ENCODE results near the gene CLCA4.
"Not testable (repeated sequence)": the region's sequence is repeated elsewhere in the genome, so short reads cannot be mapped to it uniquely, and the experiment has no call there.

CLCA4 gene

GRCh38 chr1:86596224-86596623, 49.3 kb downstream of the CLCA4 start:
- DNase-seq (ENCODE audit: insufficient read length, low spot score) (no peak), FAIRE-seq (no peak)
- no peak for TF ChIP-seq TAF1 (IDR thresholded peaks at IDR 0.05; ENCODE audit: low read depth, low read length)
- no peak for TF ChIP-seq POU2F2 (IDR thresholded peaks at IDR 0.05; ENCODE audit: low read depth, low read length)
- TF ChIP-seq POLR2AphosphoS5 (IDR thresholded peaks at IDR 0.05; ENCODE audit: low read depth, low read length): no peak
- no peak for TF ChIP-seq POLR2A (IDR thresholded peaks at IDR 0.05; ENCODE audit: low read depth, low read length)
- no peak for TF ChIP-seq SPI1 (IDR thresholded peaks at IDR 0.05; ENCODE audit: low read depth, low read length)
- TF ChIP-seq PAX5 (IDR thresholded peaks at IDR 0.05; ENCODE audit: insufficient read depth, low read length, severe bottlenecking): no peak

- FAIRE-seq: no peak
- no peak for DNase-seq (ENCODE audit: insufficient read length, low spot score)
- no peak for TF ChIP-seq SPI1 (IDR thresholded peaks at IDR 0.05; ENCODE audit: low read depth, low read length)
- no peak for TF ChIP-seq PAX5 (IDR thresholded peaks at IDR 0.05; ENCODE audit: insufficient read depth, low read length, severe bottlenecking)
- no peak for TF ChIP-seq POU2F2 (IDR thresholded peaks at IDR 0.05; ENCODE audit: low read depth, low read length)
- TF ChIP-seq TAF1 (IDR thresholded peaks at IDR 0.05; ENCODE audit: low read depth, low read length): no peak
- TF ChIP-seq POLR2AphosphoS5 (IDR thresholded peaks at IDR 0.05; ENCODE audit: low read depth, low read length): no peak
- TF ChIP-seq POLR2A (IDR thresholded peaks at IDR 0.05; ENCODE audit: low read depth, low read length): no peak
Observed at GRCh38 chr1:86596741-86597290, 49.9 kb downstream of the CLCA4 start.

GRCh38 chr1:86606080-86606479, 59.2 kb downstream of the CLCA4 start:
- not testable (repeated sequence) for DNase-seq (ENCODE audit: insufficient read length, low spot score); FAIRE-seq

- TF ChIP-seq PAX5 (IDR thresholded peaks at IDR 0.05; ENCODE audit: insufficient read depth, low read length, severe bottlenecking) (no peak), SPI1 (IDR thresholded peaks at IDR 0.05; ENCODE audit: low read depth, low read length) (no peak), POLR2A (IDR thresholded peaks at IDR 0.05; ENCODE audit: low read depth, low read length) (no peak), POU2F2 (IDR thresholded peaks at IDR 0.05; ENCODE audit: low read depth, low read length) (no peak), TAF1 (IDR thresholded peaks at IDR 0.05; ENCODE audit: low read depth, low read length) (no peak), POLR2AphosphoS5 (IDR thresholded peaks at IDR 0.05; ENCODE audit: low read depth, low read length) (no peak)
- FAIRE-seq (no peak), DNase-seq (ENCODE audit: insufficient read length, low spot score) (no peak)
Observed at GRCh38 chr1:86616433-86616832, 69.6 kb downstream of the CLCA4 start.

- TF ChIP-seq SPI1 (IDR thresholded peaks at IDR 0.05; ENCODE audit: low read depth, low read length) (peak; percentile 100), POU2F2 (IDR thresholded peaks at IDR 0.05; ENCODE audit: low read depth, low read length) (0 out of 2 replicates have a peak, but pooled peaks have one; percentile 18), PAX5 (IDR thresholded peaks at IDR 0.05; ENCODE audit: insufficient read depth, low read length, severe bottlenecking) (peak; percentile 55), TAF1 (IDR thresholded peaks at IDR 0.05; ENCODE audit: low read depth, low read length) (no peak), POLR2AphosphoS5 (IDR thresholded peaks at IDR 0.05; ENCODE audit: low read depth, low read length) (no peak), POLR2A (IDR thresholded peaks at IDR 0.05; ENCODE audit: low read depth, low read length) (no peak)
- DNase-seq (ENCODE audit: insufficient read length, low spot score): no peak
- peak; percentile 90 for FAIRE-seq
Observed at GRCh38 chr1:86616871-86617270, 70.0 kb downstream of the CLCA4 start.

GRCh38 chr1:86618358-86618757, 71.5 kb downstream of the CLCA4 start:
- no peak for TF ChIP-seq SPI1 (IDR thresholded peaks at IDR 0.05; ENCODE audit: low read depth, low read length)
- TF ChIP-seq PAX5 (IDR thresholded peaks at IDR 0.05; ENCODE audit: insufficient read depth, low read length, severe bottlenecking): no peak
- no peak for TF ChIP-seq POLR2AphosphoS5 (IDR thresholded peaks at IDR 0.05; ENCODE audit: low read depth, low read length)
- no peak for TF ChIP-seq TAF1 (IDR thresholded peaks at IDR 0.05; ENCODE audit: low read depth, low read length)
- TF ChIP-seq POLR2A (IDR thresholded peaks at IDR 0.05; ENCODE audit: low read depth, low read length): no peak
- no peak for TF ChIP-seq POU2F2 (IDR thresholded peaks at IDR 0.05; ENCODE audit: low read depth, low read length)
- DNase-seq (ENCODE audit: insufficient read length, low spot score): no peak
- FAIRE-seq: no peak

- TF ChIP-seq SPI1 (IDR thresholded peaks at IDR 0.05; ENCODE audit: low read depth, low read length) (no peak), POLR2A (IDR thresholded peaks at IDR 0.05; ENCODE audit: low read depth, low read length) (no peak), POU2F2 (IDR thresholded peaks at IDR 0.05; ENCODE audit: low read depth, low read length) (no peak), TAF1 (IDR thresholded peaks at IDR 0.05; ENCODE audit: low read depth, low read length) (no peak), PAX5 (IDR thresholded peaks at IDR 0.05; ENCODE audit: insufficient read depth, low read length, severe bottlenecking) (no peak), POLR2AphosphoS5 (IDR thresholded peaks at IDR 0.05; ENCODE audit: low read depth, low read length) (no peak)
- DNase-seq (ENCODE audit: insufficient read length, low spot score): no peak
- no peak for FAIRE-seq
Observed at GRCh38 chr1:86619313-86619712, 72.4 kb downstream of the CLCA4 start.

- DNase-seq (ENCODE audit: insufficient read length, low spot score) (no peak), FAIRE-seq (no peak)
- TF ChIP-seq POLR2AphosphoS5 (IDR thresholded peaks at IDR 0.05; ENCODE audit: low read depth, low read length) (no peak), SPI1 (IDR thresholded peaks at IDR 0.05; ENCODE audit: low read depth, low read length) (no peak), POU2F2 (IDR thresholded peaks at IDR 0.05; ENCODE audit: low read depth, low read length) (no peak)
Observed at GRCh38 chr1:86621286-86621685, 74.4 kb downstream of the CLCA4 start.
